Ascending aorta (tissue), 2 donors: ENCODE data around the gene TWF2. TPM values are rescaled to one million over a fixed set of nuclear protein-coding genes. Genes with fewer than 3 reads are reported as not detected.

ENCODE experiments used
- DNase-seq, 2 donors: peaks; one replicate each; pipeline ENCODE4 v3.0.0-alpha.2; 2019; ENCODE audit warnings: low spot score in 2 of 2
- H3K27ac ChIP-seq, 2 donors: fragments of 200-600 bp; sonication (generic); one replicate each; pipeline ENCODE4 v1.5.1; 2016 to 2017; ENCODE audit warnings: mild to moderate bottlenecking in 1 of 2
- H3K27me3 ChIP-seq: fragments of 200-600 bp; sonication (generic); one replicate; pipeline ENCODE4 v1.5.1; 2017
- H3K36me3 ChIP-seq, 2 donors: fragments of 200-600 bp; sonication (generic); one replicate each; pipeline ENCODE4 v1.5.1; 2016
- H3K4me1 ChIP-seq, 2 donors: fragments of 200-600 bp; sonication (generic); one replicate each; pipeline ENCODE4 v1.5.1; 2016 to 2017; ENCODE audit warnings: mild to moderate bottlenecking in 1 of 2
- H3K4me3 ChIP-seq, 2 donors: fragments of 200-600 bp; sonication (generic); one replicate each; pipeline ENCODE4 v1.5.1; 2016 to 2017; ENCODE audit warnings: mild to moderate bottlenecking in 1 of 2
- H3K9me3 ChIP-seq, 2 donors: fragments of 200-600 bp; sonication (generic); one replicate each; pipeline ENCODE4 v1.5.1; 2016
- CTCF ChIP-seq, 3 experiments: fragments of 200-600 bp in 2 of 3; fragments of 450-650 bp in 1 of 3; sonication (generic) in 2 of 3; IDR thresholded peaks; one replicate each; pipeline ENCODE4 v1.5.1; 2016 to 2019; ENCODE audit warnings: antibody characterized with exemption in 3 of 3, mild to moderate bottlenecking in 1 of 3, moderate library complexity in 1 of 3
- intact Hi-C: fragments of 100-400 bp; cut with DNase I; formaldehyde crosslinking; loops from one replicate; pipeline ENCODE4 v1.15.1; 2023
- total RNA-seq: library from RNA; depleted of rRNA; stranded (reverse); fragments of >200 nt; gene quantifications from one replicate; pipeline ENCODE4 v1.1.0, GENCODE V29; 2016

TWF2 gene
- total RNA-seq, 1 donor from 2014 or later = 162 TPM

- Histone ChIP-seq H3K27ac (no peak overlapping the region), H3K4me3 (no peak overlapping the region), H3K27me3 (no peaks in the 10 kb centered on the region), H3K9me3 (no peaks in the 10 kb centered on the region), H3K36me3 (peaks cover 66 to 71% of the 10 kb centered on the region in 2 donors), H3K4me1 (peaks cover 0 to 6% of the 10 kb centered on the region in 2 donors)
- intact Hi-C loops = no loop called here
- TF ChIP-seq CTCF (IDR thresholded peaks at IDR 0.05) = no peak
- no peak for DNase-seq
Measured at GRCh38 chr3:52203701-52204100, 35.3 kb downstream of the TWF2 start.

GRCh38 chr3:52202384-52203077 is 36.4 kb downstream of the TWF2 start:
- H3K4me3 ChIP-seq = no peak overlapping the region

GRCh38 chr3:52200981-52201679 is 37.8 kb downstream of the TWF2 start:
- intact Hi-C loops = no loop called here
- Histone ChIP-seq H3K9me3 (no peaks in the 10 kb centered on the region), H3K4me1 (peaks cover 0 to 13% of the 10 kb centered on the region in 2 donors), H3K27ac (no peak overlapping the region), H3K27me3 (no peaks in the 10 kb centered on the region), H3K4me3 (no peak overlapping the region), H3K36me3 (peaks cover 41 to 48% of the 10 kb centered on the region in 2 donors)
- no peak for TF ChIP-seq CTCF (IDR thresholded peaks at IDR 0.05)
- DNase-seq = no peak

More at GRCh38 chr3:52202384-52203077, 36.4 kb downstream of the TWF2 start:
- no peak for TF ChIP-seq CTCF (IDR thresholded peaks at IDR 0.05)
- Histone ChIP-seq H3K9me3 (no peaks in the 10 kb centered on the region), H3K36me3 (peaks cover 55 to 59% of the 10 kb centered on the region in 2 donors), H3K27me3 (no peaks in the 10 kb centered on the region), H3K27ac (no peak overlapping the region), H3K4me1 (peaks cover 0 to 7% of the 10 kb centered on the region in 2 donors)
- intact Hi-C loops = no loop called here
- no peak for DNase-seq

GRCh38 chr3:52198643-52199608 is 40.0 kb downstream of the TWF2 start:
- no peak for TF ChIP-seq CTCF (IDR thresholded peaks at IDR 0.05)
- H3K27me3 ChIP-seq = no peaks in the 10 kb centered on the region
- H3K4me3 ChIP-seq = peak overlapping the region; percentile 81 to 89
- peaks cover 20 to 26% of the 10 kb centered on the region in 2 donors for H3K36me3 ChIP-seq
- DNase-seq = no peak
- H3K27ac ChIP-seq = peak overlapping the region in 1 of 2 donors; percentile 70
- H3K4me1 ChIP-seq = peaks cover 0 to 13% of the 10 kb centered on the region in 2 donors
- intact Hi-C loops = loop anchor here (1.0 kb wide), 1 partner anchor 44 kb away; no protein-coding TSS in a partner anchor
- H3K9me3 ChIP-seq = no peaks in the 10 kb centered on the region
